Epithelial cell of proximal tubule (primary cell): ENCODE measurements around the gene OTOG. TPM values are rescaled to one million over a fixed set of nuclear protein-coding genes. Genes with fewer than 3 reads are reported as not detected.

Source experiments
- DNase-seq: peaks from one replicate; pipeline ENCODE4 v3.0.0-alpha.2; 2011; ENCODE audit warnings: low read depth
- H3K4me3 ChIP-seq: 2 replicates; pipeline ENCODE4 v1.5.1; 2011; ENCODE audit warnings: low read depth, mild to moderate bottlenecking, low read length
- CTCF ChIP-seq: conservative IDR thresholded peaks from 2 replicates; pipeline ENCODE4 v1.5.1; 2012; ENCODE audit warnings: low read depth, mild to moderate bottlenecking, low read length
- total RNA-seq: library from RNA; depleted of rRNA; stranded (reverse); fragments of >200 nt; gene quantifications from 2 replicates; pipeline ENCODE4 v1.2.3, GENCODE V29; 2015

OTOG gene
- total RNA-seq, 1 donor from 2014 or later: not detected

GRCh38 chr11:17649261-17649660 lies 102.2 kb downstream of the OTOG start:
- DNase-seq: no peak
- no peak overlapping the region for H3K4me3 ChIP-seq
- no peak for TF ChIP-seq CTCF

- TF ChIP-seq CTCF: no peak
- H3K4me3 ChIP-seq: no peak overlapping the region
- DNase-seq: no peak
Observed at GRCh38 chr11:17649696-17650095, 102.6 kb downstream of the OTOG start.

GRCh38 chr11:17650127-17650911 lies 103.3 kb downstream of the OTOG start:
- no peak for TF ChIP-seq CTCF
- no peak for DNase-seq
- no peak overlapping the region for H3K4me3 ChIP-seq

GRCh38 chr11:17651061-17651460 lies 104.0 kb downstream of the OTOG start:
- H3K4me3 ChIP-seq: no peak overlapping the region
- TF ChIP-seq CTCF: no peak

GRCh38 chr11:17651681-17652080 lies 104.6 kb downstream of the OTOG start:
- TF ChIP-seq CTCF: no peak
- H3K4me3 ChIP-seq: no peak overlapping the region
- DNase-seq: no peak

More at GRCh38 chr11:17651061-17651460, 104.0 kb downstream of the OTOG start:
- DNase-seq: no peak

- no peak overlapping the region for H3K4me3 ChIP-seq
- no peak for DNase-seq
- TF ChIP-seq CTCF: no peak
Observed at GRCh38 chr11:17652556-17652955, 105.5 kb downstream of the OTOG start.

- no peak overlapping the region for H3K4me3 ChIP-seq
- no peak for DNase-seq
- no peak for TF ChIP-seq CTCF
Observed at GRCh38 chr11:17653611-17654010, 106.6 kb downstream of the OTOG start.
